SK-N-MC (cell line): ENCODE data around the gene TIGIT.

Experiments used
- EZH2 ChIP-seq: fragments of 200-600 bp; sonication (generic); IDR thresholded peaks from one replicate; pipeline ENCODE4 v1.6.1; 2017; ENCODE audit warnings: antibody characterized with exemption
- FOXP2 ChIP-seq: optimal IDR thresholded peaks from 2 replicates; pipeline ENCODE3; 2011; ENCODE audit warnings: mild to moderate bottlenecking, moderate library complexity; ENCODE audit not compliant: insufficient read depth; ENCODE audit errors: extremely low read length, control extremely low read depth
- POLR2AphosphoS5 ChIP-seq: IDR thresholded peaks from 2 replicates; pipeline ENCODE4 v1.6.1; 2012; ENCODE audit warnings: mild to moderate bottlenecking, low read depth, low read length, borderline replicate concordance

GRCh38 chr3:114350690-114351089 is 56.9 kb downstream of the TIGIT start:
- no peak for TF ChIP-seq EZH2
- TF ChIP-seq POLR2AphosphoS5, result no peak
- no peak for TF ChIP-seq FOXP2
